SK-N-SH treated with all-trans-retinoic acid at 6 μM for 48 hours (cell line): ENCODE measurements around the gene HLA-F.

Source experiments
- ATAC-seq: fragments of 200-7000 bp; cut with Tn5 transposase; 3 replicates; pipeline ENCODE4 v1.9.1; 2020; ENCODE audit warnings: mild to moderate bottlenecking, moderate library complexity
- BACH2 ChIP-seq: fragments of 250-450 bp; sonication (Bioruptor Pico); IDR thresholded peaks from 2 replicates; pipeline ENCODE4 v1.9.0; 2021; ENCODE audit warnings: mild to moderate bottlenecking, borderline replicate concordance
- CREB5 ChIP-seq: fragments of 250-450 bp; sonication (Bioruptor Pico); IDR thresholded peaks from 2 replicates; pipeline ENCODE4 v1.5.1; 2020; ENCODE audit warnings: low read depth, mild to moderate bottlenecking, moderate library complexity
- CSDC2 ChIP-seq: fragments of 250-450 bp; sonication (Bioruptor Pico); IDR thresholded peaks from 2 replicates; pipeline ENCODE4 v1.5.0; 2020; ENCODE audit warnings: mild to moderate bottlenecking, moderate library complexity
- CSRNP3 ChIP-seq: fragments of 250-450 bp; sonication (Bioruptor Pico); IDR thresholded peaks from 2 replicates; pipeline ENCODE4 v1.5.1; 2021; ENCODE audit warnings: mild to moderate bottlenecking, moderate library complexity
- ESRRG ChIP-seq: fragments of 250-450 bp; sonication (Bioruptor Pico); IDR thresholded peaks from 2 replicates; pipeline ENCODE4 v1.6.1; 2021; ENCODE audit warnings: mild to moderate bottlenecking
- GLIS3 ChIP-seq: fragments of 250-450 bp; sonication (Bioruptor Pico); IDR thresholded peaks from 2 replicates; pipeline ENCODE4 v1.5.0; 2020; ENCODE audit warnings: mild to moderate bottlenecking, moderate library complexity
- POU6F1 ChIP-seq: fragments of 250-450 bp; sonication (Bioruptor Pico); IDR thresholded peaks from 2 replicates; pipeline ENCODE4 v1.8.0; 2021; ENCODE audit warnings: low read depth, mild to moderate bottlenecking, moderate library complexity, borderline replicate concordance
- PPARA ChIP-seq: fragments of 250-450 bp; sonication (Bioruptor Pico); IDR thresholded peaks from 2 replicates; pipeline ENCODE4 v1.5.0; 2020; ENCODE audit warnings: mild to moderate bottlenecking, borderline replicate concordance
- SNAI2 ChIP-seq: fragments of 250-450 bp; sonication (Bioruptor Pico); IDR thresholded peaks from 2 replicates; pipeline ENCODE4 v1.5.0; 2020; ENCODE audit warnings: mild to moderate bottlenecking, moderate library complexity
- TSHZ2 ChIP-seq: fragments of 250-450 bp; sonication (Bioruptor Pico); IDR thresholded peaks from 2 replicates; pipeline ENCODE4 v1.5.0; 2020; ENCODE audit warnings: mild to moderate bottlenecking, moderate library complexity
- ZFP3 ChIP-seq: fragments of 250-450 bp; sonication (Bioruptor Pico); IDR thresholded peaks from 2 replicates; pipeline ENCODE4 v1.5.0; 2020; ENCODE audit warnings: mild to moderate bottlenecking, moderate library complexity
- ZFP30 ChIP-seq: fragments of 450-650 bp; formaldehyde crosslinking; IDR thresholded peaks from 2 replicates; pipeline ENCODE4 v1.5.0; 2022; ENCODE audit warnings: mild to moderate bottlenecking, moderate library complexity
- ZNF565 ChIP-seq: fragments of 450-650 bp; formaldehyde crosslinking; conservative IDR thresholded peaks from 2 replicates; pipeline ENCODE4 v1.5.0; 2020; ENCODE audit warnings: low read depth, mild to moderate bottlenecking, moderate library complexity
- ZNF70 ChIP-seq: fragments of 450-650 bp; formaldehyde crosslinking; IDR thresholded peaks from 2 replicates; pipeline ENCODE4 v1.5.0; 2020; ENCODE audit warnings: mild to moderate bottlenecking, moderate library complexity

HLA-F gene

GRCh38 chr6:29726571-29727194, 3.4 kb downstream of the HLA-F start:
- ATAC-seq: no peak

GRCh38 chr6:29727637-29728036, 4.4 kb downstream of the HLA-F start:
- ATAC-seq: no peak
- TF ChIP-seq ZNF70 (CRISPR knock-in tag) (no peak), PPARA (CRISPR knock-in tag) (no peak), GLIS3 (CRISPR knock-in tag) (no peak), TSHZ2 (CRISPR knock-in tag) (no peak), ZFP30 (CRISPR knock-in tag) (no peak), BACH2 (no peak)
- TF ChIP-seq, all 23 proteins: peak for 0

More at GRCh38 chr6:29726571-29727194, 3.4 kb downstream of the HLA-F start:
- TF ChIP-seq CREB5 (CRISPR knock-in tag) (no peak), CSRNP3 (no peak), SNAI2 (CRISPR knock-in tag) (no peak), TSHZ2 (CRISPR knock-in tag) (no peak), POU6F1 (CRISPR knock-in tag) (no peak), BACH2 (no peak), ZNF565 (CRISPR knock-in tag) (no peak), CSDC2 (CRISPR knock-in tag) (no peak)
- TF ChIP-seq, all 23 proteins: peak for 0

- TF ChIP-seq POU6F1 (CRISPR knock-in tag) (no peak), ZFP3 (CRISPR knock-in tag) (no peak), BACH2 (no peak), CSRNP3 (no peak), ESRRG (no peak)
- ATAC-seq: no peak
These were observed 5.1 kb downstream of the HLA-F start for GRCh38 chr6:29728173-29728874.
